Hematopoietic multipotent progenitor cell (in vitro differentiated cells): Measurements from ENCODE around the gene GATD1. TPM values are rescaled to one million over a fixed set of nuclear protein-coding genes. Genes with fewer than 3 reads are reported as not detected.

Experiments
- DNase-seq, 3 donors: peaks; one replicate each; pipeline ENCODE4 v3.0.0-alpha.2; 2011 to 2015; ENCODE audit warnings: low read depth in 2 of 3, low spot score in 2 of 3
- total RNA-seq: library from RNA; depleted of rRNA; stranded (reverse); fragments of >200 nt; gene quantifications from one replicate; pipeline ENCODE4 v1.2.3, GENCODE V29; 2012

The GATD1 gene
- total RNA-seq = 41.7 TPM

- peak; percentile 86 to 90 (median 90) for DNase-seq
Measured at GRCh38 chr11:777288-778255, at the start of gene GATD1. Gene GATD1 (minus strand): TSS chr11:777487. CDS start chr11:777462, 25 bp downstream.

- DNase-seq = no peak
Measured at GRCh38 chr11:826836-827145, 49.5 kb upstream of the GATD1 start.

- no peak for DNase-seq
Measured at GRCh38 chr11:826227-826621, 48.9 kb upstream of the GATD1 start.

GRCh38 chr11:825366-826226 lies 48.3 kb upstream of the GATD1 start:
- no peak for DNase-seq

GRCh38 chr11:824942-825341 lies 47.7 kb upstream of the GATD1 start:
- DNase-seq = no peak

GRCh38 chr11:824292-824880 lies 47.1 kb upstream of the GATD1 start:
- DNase-seq = no peak

GRCh38 chr11:823441-824291 lies 46.4 kb upstream of the GATD1 start:
- DNase-seq = no peak

GRCh38 chr11:821512-822371 lies 44.5 kb upstream of the GATD1 start:
- peak in 1 of 3 donors; percentile 58 for DNase-seq

GRCh38 chr11:820655-821511 lies 43.6 kb upstream of the GATD1 start:
- DNase-seq = no peak

GRCh38 chr11:819943-820649 lies 42.8 kb upstream of the GATD1 start:
- DNase-seq = peak; percentile 73 to 96 (median 93)

- peak; percentile 85 to 94 (median 89) for DNase-seq
Measured at GRCh38 chr11:819129-819931, 42.0 kb upstream of the GATD1 start.

- no peak for DNase-seq
Measured at GRCh38 chr11:818396-819128, 41.3 kb upstream of the GATD1 start, which contains the start of gene PNPLA2. Gene PNPLA2 (plus strand): TSS chr11:818914. CDS start chr11:819719, 805 bp downstream.

- DNase-seq = no peak
Measured at GRCh38 chr11:816433-816779, 39.1 kb upstream of the GATD1 start.

GRCh38 chr11:815675-816432 lies 38.6 kb upstream of the GATD1 start:
- no peak for DNase-seq

- no peak for DNase-seq
Measured at GRCh38 chr11:813456-814096, 36.3 kb upstream of the GATD1 start.
